ENCODE data around the gene SYT1.

- TF ChIP-seq CTCF (tag by site-specific recombination; IDR thresholded peaks at IDR 0.05) (no peak), ZNF521 (tag by site-specific recombination; IDR thresholded peaks at IDR 0.05) (no peak), PRDM6 (tag by site-specific recombination; IDR thresholded peaks at IDR 0.05) (no peak), ZNF174 (tag by site-specific recombination; IDR thresholded peaks at IDR 0.05) (no peak), YY1 (tag by site-specific recombination; IDR thresholded peaks at IDR 0.05) (no peak), ZNF10 (tag by site-specific recombination; IDR thresholded peaks at IDR 0.05) (no peak), ZNF292 (tag by site-specific recombination; IDR thresholded peaks at IDR 0.05; ENCODE audit: borderline replicate concordance, low read depth) (no peak), MZF1 (tag by site-specific recombination; IDR thresholded peaks at IDR 0.05; ENCODE audit: borderline replicate concordance) (no peak), ZNF423 (tag by site-specific recombination; IDR thresholded peaks at IDR 0.05) (no peak), ZBTB48 (tag by site-specific recombination; IDR thresholded peaks at IDR 0.05) (no peak), ZNF629 (tag by site-specific recombination; IDR thresholded peaks at IDR 0.05) (no peak), ZNF48 (tag by site-specific recombination; IDR thresholded peaks at IDR 0.05) (no peak), KLF7 (tag by site-specific recombination; IDR thresholded peaks at IDR 0.05; ENCODE audit: borderline replicate concordance) (no peak)
- TF ChIP-seq, protein P1, sequence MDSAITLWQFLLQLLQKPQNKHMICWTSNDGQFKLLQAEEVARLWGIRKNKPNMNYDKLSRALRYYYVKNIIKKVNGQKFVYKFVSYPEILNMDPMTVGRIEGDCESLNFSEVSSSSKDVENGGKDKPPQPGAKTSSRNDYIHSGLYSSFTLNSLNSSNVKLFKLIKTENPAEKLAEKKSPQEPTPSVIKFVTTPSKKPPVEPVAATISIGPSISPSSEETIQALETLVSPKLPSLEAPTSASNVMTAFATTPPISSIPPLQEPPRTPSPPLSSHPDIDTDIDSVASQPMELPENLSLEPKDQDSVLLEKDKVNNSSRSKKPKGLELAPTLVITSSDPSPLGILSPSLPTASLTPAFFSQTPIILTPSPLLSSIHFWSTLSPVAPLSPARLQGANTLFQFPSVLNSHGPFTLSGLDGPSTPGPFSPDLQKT (IDR thresholded peaks at IDR 0.05; ENCODE audit: borderline replicate concordance, low read depth, low read length), result no peak
These were observed 298.4 kb downstream of the SYT1 start for GRCh38 chr12:79162948-79163347.

All from HEK293 (cell line).